ENCODE data around the gene MAP3K6.

The MAP3K6 gene

GRCh38 chr1:27368869-27369582 lies 2.3 kb upstream of the MAP3K6 start:
- DNase-seq (ENCODE audit: low read depth), result no peak
- no peak for TF ChIP-seq CTCF (IDR thresholded peaks at IDR 0.05; ENCODE audit: low read depth, low read length, missing control alignments)
- H3K4me3 ChIP-seq (ENCODE audit: low read depth, low read length), result no peak overlapping the region

- no peak for DNase-seq (ENCODE audit: low read depth)
- no peak for TF ChIP-seq CTCF (IDR thresholded peaks at IDR 0.05; ENCODE audit: low read depth, low read length, missing control alignments)
- H3K4me3 ChIP-seq (ENCODE audit: low read depth, low read length), result no peak overlapping the region; the same call in 1 of the 2 replicates
Measured at GRCh38 chr1:27367160-27367650, 444 bp upstream of the MAP3K6 start.

- TF ChIP-seq CTCF (IDR thresholded peaks at IDR 0.05; ENCODE audit: low read depth, low read length, missing control alignments), result no peak
- peak overlapping the region; percentile 63 for H3K4me3 ChIP-seq (ENCODE audit: low read depth, low read length)
- DNase-seq (ENCODE audit: low read depth), result no peak
Measured at GRCh38 chr1:27366113-27366410, 699 bp downstream of the MAP3K6 start.

- no peak for TF ChIP-seq CTCF (IDR thresholded peaks at IDR 0.05; ENCODE audit: low read depth, low read length, missing control alignments)
- H3K4me3 ChIP-seq (ENCODE audit: low read depth, low read length), result peak overlapping the region; percentile 63
- no peak for DNase-seq (ENCODE audit: low read depth)
Measured at GRCh38 chr1:27365372-27366112, 1.2 kb downstream of the MAP3K6 start.

GRCh38 chr1:27364696-27365371 lies 1.9 kb downstream of the MAP3K6 start:
- TF ChIP-seq CTCF (IDR thresholded peaks at IDR 0.05; ENCODE audit: low read depth, low read length, missing control alignments), result no peak
- no peak overlapping the region for H3K4me3 ChIP-seq (ENCODE audit: low read depth, low read length)
- no peak for DNase-seq (ENCODE audit: low read depth)

GRCh38 chr1:27363766-27364695 lies 2.7 kb downstream of the MAP3K6 start:
- H3K4me3 ChIP-seq (ENCODE audit: low read depth, low read length), result no peak overlapping the region
- no peak for TF ChIP-seq CTCF (IDR thresholded peaks at IDR 0.05; ENCODE audit: low read depth, low read length, missing control alignments)
- no peak for DNase-seq (ENCODE audit: low read depth)

Measured in GM12864 (cell line).